Measurements from ENCODE around the gene SACS. TPM values are rescaled to one million over a fixed set of nuclear protein-coding genes. Genes with fewer than 3 reads are reported as not detected.
A peak's percentile ranks its signal among the peaks of the same experiment; 100 is the strongest.

The SACS gene
- total RNA-seq, 1 experiment from 2014 or later: 53.0 TPM

DNA sequence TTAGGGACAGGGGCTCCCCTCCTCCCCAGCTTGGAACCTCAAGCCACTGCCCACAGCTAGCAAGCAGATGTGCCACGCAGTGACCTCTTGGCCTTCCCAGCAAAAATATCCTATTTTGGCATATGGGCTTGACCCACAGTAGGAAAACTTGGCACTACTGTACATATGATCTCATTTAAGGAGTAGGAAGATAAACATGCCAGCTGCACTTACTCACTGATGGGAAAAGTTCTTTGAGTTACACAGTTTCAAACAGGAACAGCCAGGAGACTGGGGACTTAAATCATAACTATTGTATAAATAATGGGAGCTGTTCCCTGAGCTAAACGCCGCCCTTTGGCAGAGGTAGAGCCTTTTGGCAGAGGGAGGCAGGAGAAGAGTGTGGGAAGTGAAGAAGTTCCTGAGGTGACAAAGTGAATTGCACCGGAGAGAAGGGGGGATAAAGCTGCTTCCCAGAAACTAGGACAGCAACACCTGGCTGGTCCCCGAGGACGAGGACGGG lies 6.1 kb downstream of the SACS start:
- H3K4me1 Mint-ChIP-seq: peaks cover 33 to 38% of the 10 kb centered on the region in 2 experiments
- Histone ChIP-seq H3K4ac (ENCODE audit: low read depth, low read length) (no peak overlapping the region), H3K56ac (ENCODE audit: insufficient read length, low read depth, low read length) (no peak overlapping the region), H3K4me1 (ENCODE audit: insufficient read depth, low read length) (peaks cover 2% of the 10 kb centered on the region; the same call in 1 of the 2 replicates), H4K5ac (ENCODE audit: insufficient read length, low read depth, low read length) (no peak overlapping the region), H3K23ac (ENCODE audit: insufficient read length, low read depth, low read length) (no peak overlapping the region), H3K23me2 (ENCODE audit: insufficient read length, low read depth, low read length, poor library complexity, severe bottlenecking) (peaks cover 3% of the 10 kb centered on the region), H2BK12ac (ENCODE audit: insufficient read length, low read depth, low read length) (no peak overlapping the region), H3K79me1 (ENCODE audit: insufficient read depth, low read depth, low read length, poor library complexity, severe bottlenecking) (no peaks in the 10 kb centered on the region), H3K18ac (ENCODE audit: insufficient read length, low read depth, low read length) (no peak overlapping the region), H3T11ph (ENCODE audit: low read length) (no peak overlapping the region), H3K4me2 (ENCODE audit: insufficient read depth, insufficient read length, low read length) (no peak overlapping the region), H3K9ac (ENCODE audit: extremely low read depth, insufficient read length, low read length) (no peak overlapping the region), H4K8ac (replicated peaks; ENCODE audit: insufficient read length, low read depth, low read length) (no peak overlapping the region), H2BK20ac (ENCODE audit: low read depth, low read length, poor library complexity, severe bottlenecking) (no peak overlapping the region), H2BK15ac (ENCODE audit: low read depth, low read length) (no peak overlapping the region), H3K9me3 (ENCODE audit: control insufficient read depth, low read depth, low read length) (no peaks in the 10 kb centered on the region), H2AK5ac (ENCODE audit: insufficient read length, low read length) (no peak overlapping the region), H2BK120ac (ENCODE audit: low read depth, low read length, poor library complexity, severe bottlenecking) (no peak overlapping the region), H2AFZ (ENCODE audit: low read length) (no peak overlapping the region), H3K14ac (ENCODE audit: insufficient read depth, low read length) (no peak overlapping the region), H4K20me1 (ENCODE audit: control insufficient read depth, insufficient read depth, insufficient read length) (no peaks in the 10 kb centered on the region), H4K91ac (ENCODE audit: insufficient read length, low read depth, low read length) (no peak overlapping the region), H3K27me3 (ENCODE audit: insufficient read depth, low read length) (no peaks in the 10 kb centered on the region), H2BK5ac (ENCODE audit: insufficient read length, low read length) (no peak overlapping the region), H3K27ac (ENCODE audit: insufficient read length, low read depth, low read length) (no peak overlapping the region), H3K79me2 (ENCODE audit: insufficient read depth, low read length) (no peaks in the 10 kb centered on the region)
- H3K9me3 Mint-ChIP-seq: no peaks in the 10 kb centered on the region
- TF ChIP-seq CTCF (conservative IDR thresholded peaks at IDR 0.05): no peak
- H3K4me3 Mint-ChIP-seq: no peak overlapping the region
- H3K36me3 Mint-ChIP-seq (ENCODE audit: insufficient read depth in 1 of 3, low read depth in 3 of 3): peaks cover 6 to 14% (median 8%) of the 10 kb centered on the region in 3 experiments; a peak in 6 of 7 replicates
- DNase-seq: no peak
- peak overlapping the region in 1 of 3 experiments; percentile 53; a peak in 2 of 7 replicates for H3K27ac Mint-ChIP-seq
- no CpG with 5 or more reads among the region's 7 CpGs for WGBS (ENCODE audit: extremely low coverage, insufficient read length, low lambda C conversion rate)
- H3K27me3 Mint-ChIP-seq (ENCODE audit: low read depth): peaks cover 11% of the 10 kb centered on the region; the same call in 1 of the 2 replicates
